Measurements from ENCODE around the gene UNC5CL.

Gene UNC5CL

DNA sequence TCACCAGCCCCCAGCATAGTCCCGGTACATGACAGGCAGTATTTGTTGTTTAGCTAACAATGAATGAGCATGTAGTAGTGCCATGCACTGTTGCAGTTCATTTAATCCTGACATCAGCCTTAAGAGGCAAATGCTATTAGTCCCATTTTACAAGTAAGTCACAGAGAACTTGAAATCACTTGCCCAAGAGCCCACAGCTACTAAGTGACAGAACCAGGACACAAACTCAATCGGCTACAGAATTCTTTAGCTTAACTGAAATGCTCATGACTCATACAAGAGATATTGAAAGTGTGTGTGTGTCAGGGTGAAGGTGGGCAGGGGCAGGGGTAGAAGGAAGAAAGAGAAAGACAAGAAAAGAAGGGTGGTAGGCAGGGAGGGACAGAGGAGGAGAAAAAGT lies 52.7 kb downstream of the UNC5CL start:
- no peak for DNase-seq (ENCODE audit: low spot score)
- no peak overlapping the region for H3K27ac ChIP-seq
- ChIA-PET CTCF (interaction anchor here (0.7 kb wide), 1 partner anchor 1416 kb away, joined by 3 read pairs; no protein-coding TSS in a partner anchor), POLR2A (ENCODE audit: low non-redundant PET) (no interaction called here)
- TF ChIP-seq, protein P1, sequence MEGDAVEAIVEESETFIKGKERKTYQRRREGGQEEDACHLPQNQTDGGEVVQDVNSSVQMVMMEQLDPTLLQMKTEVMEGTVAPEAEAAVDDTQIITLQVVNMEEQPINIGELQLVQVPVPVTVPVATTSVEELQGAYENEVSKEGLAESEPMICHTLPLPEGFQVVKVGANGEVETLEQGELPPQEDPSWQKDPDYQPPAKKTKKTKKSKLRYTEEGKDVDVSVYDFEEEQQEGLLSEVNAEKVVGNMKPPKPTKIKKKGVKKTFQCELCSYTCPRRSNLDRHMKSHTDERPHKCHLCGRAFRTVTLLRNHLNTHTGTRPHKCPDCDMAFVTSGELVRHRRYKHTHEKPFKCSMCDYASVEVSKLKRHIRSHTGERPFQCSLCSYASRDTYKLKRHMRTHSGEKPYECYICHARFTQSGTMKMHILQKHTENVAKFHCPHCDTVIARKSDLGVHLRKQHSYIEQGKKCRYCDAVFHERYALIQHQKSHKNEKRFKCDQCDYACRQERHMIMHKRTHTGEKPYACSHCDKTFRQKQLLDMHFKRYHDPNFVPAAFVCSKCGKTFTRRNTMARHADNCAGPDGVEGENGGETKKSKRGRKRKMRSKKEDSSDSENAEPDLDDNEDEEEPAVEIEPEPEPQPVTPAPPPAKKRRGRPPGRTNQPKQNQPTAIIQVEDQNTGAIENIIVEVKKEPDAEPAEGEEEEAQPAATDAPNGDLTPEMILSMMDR (conservative IDR thresholded peaks at IDR 0.05; ENCODE audit: low read depth) = no peak

DNA sequence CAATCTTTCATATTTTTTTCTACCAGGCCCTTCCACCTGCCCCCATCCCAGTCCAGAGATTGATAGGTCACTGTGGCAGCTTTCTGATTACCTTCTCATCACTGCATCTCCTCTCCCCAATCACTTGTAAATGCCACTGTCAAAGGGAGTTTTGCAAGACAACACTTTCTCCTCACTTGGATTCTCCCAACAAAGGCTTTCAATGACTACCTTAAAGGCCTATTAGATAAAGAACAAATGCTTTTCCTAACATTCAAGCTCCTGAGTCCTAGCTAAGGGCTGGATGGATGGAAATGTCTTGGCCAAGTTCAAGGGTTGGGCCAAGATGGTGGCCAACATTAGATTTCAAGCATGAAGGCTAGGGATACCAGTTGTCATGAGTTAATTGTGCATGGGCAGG lies 55.3 kb downstream of the UNC5CL start:
- TF ChIP-seq, protein P1 (conservative IDR thresholded peaks at IDR 0.05; ENCODE audit: low read depth) = no peak
- CTCF ChIA-PET = no interaction called here

DNA sequence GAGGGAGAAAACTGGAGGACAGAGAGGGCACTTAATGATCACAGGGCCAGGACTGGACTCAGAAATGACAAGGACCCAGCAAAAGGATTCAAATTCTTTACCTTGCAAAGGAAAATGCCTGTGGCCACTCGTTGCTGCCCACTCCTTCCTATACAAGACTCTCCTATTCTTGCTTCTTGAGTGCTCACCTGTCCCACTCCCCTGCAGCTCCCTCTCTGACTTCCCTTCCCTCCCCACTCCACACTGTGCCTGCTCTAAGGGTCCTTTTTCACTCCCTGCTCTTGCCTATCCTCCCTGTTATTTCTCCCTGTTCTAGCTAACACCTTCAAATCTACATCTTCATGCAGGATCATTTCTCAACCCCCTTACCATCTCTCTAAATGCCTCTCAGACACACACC lies 56.1 kb downstream of the UNC5CL start:
- ChIA-PET CTCF (no interaction called here), POLR2A (ENCODE audit: low non-redundant PET) (no interaction called here)
- TF ChIP-seq, protein P1 (conservative IDR thresholded peaks at IDR 0.05; ENCODE audit: low read depth) = no peak
- no peak overlapping the region for H3K27ac ChIP-seq
- no peak for DNase-seq (ENCODE audit: low spot score)

More for the DNA sequence above, 55.3 kb downstream of the UNC5CL start:
- POLR2A ChIA-PET (ENCODE audit: low non-redundant PET) = no interaction called here
- no peak for DNase-seq (ENCODE audit: low spot score)
- no peak overlapping the region for H3K27ac ChIP-seq

DNA sequence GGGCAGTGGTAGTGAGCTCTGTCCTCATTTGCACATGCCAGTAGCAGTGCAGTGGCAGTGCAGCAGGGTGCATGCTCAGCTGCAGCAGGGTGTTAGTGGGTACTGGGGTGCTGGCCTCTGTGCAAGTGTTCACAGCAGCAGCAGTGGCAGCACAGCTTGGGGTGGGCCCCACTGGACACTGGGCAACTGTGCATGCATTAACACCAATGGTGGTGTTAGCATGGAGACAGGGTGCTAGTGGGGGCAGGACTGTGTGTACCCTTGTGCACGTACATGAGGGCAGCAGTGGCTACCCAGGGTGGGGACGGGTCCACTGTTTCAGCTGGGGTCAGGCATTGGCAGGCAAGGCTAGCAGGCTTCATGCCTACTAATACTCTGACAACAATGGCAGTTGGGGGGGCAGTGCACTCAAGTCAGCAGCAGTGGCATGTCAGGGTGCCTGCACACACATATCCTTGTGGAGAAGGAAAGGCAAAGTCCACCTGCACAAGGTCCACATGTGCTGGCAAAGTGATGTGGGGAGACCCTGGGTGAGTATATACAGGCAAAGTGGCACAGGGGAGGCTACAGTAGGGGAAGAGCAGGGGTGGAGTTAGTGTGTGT lies 60.2 kb downstream of the UNC5CL start:
- H3K27ac ChIP-seq = no peak overlapping the region
- DNase-seq (ENCODE audit: low spot score) = no peak
- ChIA-PET CTCF (no interaction called here), POLR2A (ENCODE audit: low non-redundant PET) (no interaction called here)
- TF ChIP-seq, protein P1 (conservative IDR thresholded peaks at IDR 0.05; ENCODE audit: low read depth) = no peak

DNA sequence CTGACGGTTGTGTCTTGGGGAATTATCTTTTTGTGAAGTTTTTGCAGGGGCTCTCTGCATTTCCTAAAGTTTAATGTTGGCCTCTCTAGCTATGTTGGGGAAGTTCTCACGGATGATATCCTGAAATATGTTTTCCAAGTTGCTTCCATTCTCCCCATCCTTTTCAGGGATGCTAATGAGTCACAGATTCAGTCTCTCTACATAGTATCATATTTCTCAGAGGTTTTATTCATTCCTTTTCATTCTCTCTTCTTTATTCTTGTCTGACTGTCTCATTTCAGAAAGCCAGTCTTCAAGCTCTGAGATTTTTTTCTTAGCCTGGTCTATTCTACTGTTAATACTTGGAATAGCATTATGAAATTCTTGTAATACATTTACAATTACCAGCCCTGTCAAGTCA lies 61.3 kb downstream of the UNC5CL start:
- no peak overlapping the region for H3K27ac ChIP-seq
- ChIA-PET CTCF (no interaction called here), POLR2A (ENCODE audit: low non-redundant PET) (no interaction called here)
- DNase-seq (ENCODE audit: low spot score) = no peak
- TF ChIP-seq, protein P1 (conservative IDR thresholded peaks at IDR 0.05; ENCODE audit: low read depth) = no peak

DNA sequence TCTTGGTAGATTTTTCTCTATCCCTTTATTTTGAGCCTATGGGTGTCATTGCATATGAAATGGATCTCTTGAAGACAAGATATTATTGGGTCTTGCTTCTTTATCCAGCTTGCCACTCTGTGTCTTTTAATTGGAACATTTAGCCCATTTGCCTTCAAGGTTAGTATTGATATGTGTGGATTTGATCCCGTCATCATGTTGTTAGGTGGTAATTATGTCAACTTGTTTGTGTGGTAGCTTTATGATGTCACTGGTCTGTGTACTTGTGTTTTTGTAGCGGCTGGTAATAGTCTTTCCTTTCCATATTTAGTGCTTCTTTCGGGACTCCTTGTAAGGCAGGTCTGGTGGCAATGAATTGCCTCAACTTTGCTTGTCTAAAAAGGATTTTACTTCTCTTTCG lies 61.9 kb downstream of the UNC5CL start:
- DNase-seq (ENCODE audit: low spot score) = no peak
- TF ChIP-seq, protein P1 (conservative IDR thresholded peaks at IDR 0.05; ENCODE audit: low read depth) = no peak
- ChIA-PET POLR2A (ENCODE audit: low non-redundant PET) (no interaction called here), CTCF (no interaction called here)
- no peak overlapping the region for H3K27ac ChIP-seq
